Type B pancreatic cell (in vitro differentiated cells): ENCODE results near the gene HRK. TPM values are rescaled to one million over a fixed set of nuclear protein-coding genes. Genes with fewer than 3 reads are reported as not detected.

ENCODE experiments used
- DNase-seq: peaks from one replicate; pipeline ENCODE4 v3.0.0; 2021; ENCODE audit warnings: mixed read lengths; ENCODE audit not compliant: unreplicated experiment; ENCODE audit errors: extremely low spot score
- H3K27ac Mint-ChIP-seq: 2 replicates; pipeline ENCODE4 v1.8.0; 2021; ENCODE audit warnings: mild to moderate bottlenecking, mixed read lengths
- H3K27me3 Mint-ChIP-seq: 2 replicates; pipeline ENCODE4 v1.8.0; 2021; ENCODE audit warnings: mixed read lengths
- H3K36me3 Mint-ChIP-seq: 2 replicates; pipeline ENCODE4 v1.8.0; 2021; ENCODE audit warnings: mixed read lengths
- H3K4me1 Mint-ChIP-seq: one replicate; pipeline ENCODE4 v1.8.0; 2021; ENCODE audit warnings: mixed read lengths; ENCODE audit not compliant: unreplicated experiment
- H3K4me3 Mint-ChIP-seq: 2 replicates; pipeline ENCODE4 v1.8.0; 2021; ENCODE audit warnings: mild to moderate bottlenecking, mixed read lengths
- H3K9me3 Mint-ChIP-seq: 2 replicates; pipeline ENCODE4 v1.8.0; 2021; ENCODE audit warnings: mixed read lengths
- CTCF ChIP-seq: fragments of 200-600 bp; sonication (generic); conservative IDR thresholded peaks from 2 replicates; pipeline ENCODE4 v1.5.0; 2021; ENCODE audit warnings: antibody characterized with exemption, mild to moderate bottlenecking
- long read RNA-seq: library from polyadenylated mRNA; unstranded; transcript quantifications from one replicate; pipeline ENCODE4 v2.0.0, GENCODE V29; 2020
- total RNA-seq: library from RNA; stranded (reverse); gene quantifications from 2 replicates; pipeline ENCODE4 v1.2.1, GENCODE V29; 2021; ENCODE audit warnings: low replicate concordance

Gene HRK
- 1.9 and 6.6 TPM in 2 replicates for total RNA-seq
- long read RNA-seq, full-length matches to known transcripts = 10 of 17 reads
- long read RNA-seq, partial matches to known transcripts = 0 of 17 reads
- long read RNA-seq, other reads (novel, unspliced or antisense) = 7 of 17 reads

- peak within 1 kb of the TSS; percentile 96 for H3K4me3 Mint-ChIP-seq
- TF ChIP-seq CTCF = no peak
- H3K27ac Mint-ChIP-seq = peak within 1 kb of the TSS; percentile 73
- H3K4me1 Mint-ChIP-seq = peaks cover 28% of the 10 kb centered on the region
- no peaks in the 10 kb centered on the region for H3K36me3 Mint-ChIP-seq
- H3K9me3 Mint-ChIP-seq = no peaks in the 10 kb centered on the region
- H3K27me3 Mint-ChIP-seq = peaks cover 77% of the 10 kb centered on the region
- no peak for DNase-seq
Measured at GRCh38 chr12:116881325-116881876, at the start of gene HRK. TSS of gene HRK (minus strand) at chr12:116881441. CDS start at chr12:116881307, 134 bp downstream.

DNA sequence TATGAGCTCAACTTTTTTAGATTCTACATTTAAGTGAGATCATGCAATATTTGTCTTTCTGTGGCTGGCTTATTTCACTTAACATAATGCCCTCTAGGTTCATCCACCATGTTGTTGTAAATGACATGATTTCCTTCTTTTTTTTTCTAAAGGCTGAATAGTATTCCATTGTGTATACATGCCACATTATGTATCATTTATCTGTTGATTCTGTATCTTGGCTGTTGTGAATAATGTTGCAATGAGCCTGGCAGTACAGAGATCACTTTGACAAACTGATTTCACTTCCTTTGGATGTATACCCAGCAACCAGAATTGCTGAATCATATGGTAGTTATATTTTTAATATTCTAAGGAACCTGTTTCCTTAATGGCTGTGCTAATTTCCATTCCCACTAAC is 48.6 kb upstream of the HRK start:
- Mint-ChIP-seq H3K4me1 (peaks cover 21% of the 10 kb centered on the region), H3K4me3 (no peak overlapping the region), H3K27me3 (no peaks in the 10 kb centered on the region), H3K27ac (no peak overlapping the region), H3K9me3 (no peaks in the 10 kb centered on the region), H3K36me3 (peaks cover 38% of the 10 kb centered on the region)
- no peak for TF ChIP-seq CTCF
- no peak for DNase-seq

DNA sequence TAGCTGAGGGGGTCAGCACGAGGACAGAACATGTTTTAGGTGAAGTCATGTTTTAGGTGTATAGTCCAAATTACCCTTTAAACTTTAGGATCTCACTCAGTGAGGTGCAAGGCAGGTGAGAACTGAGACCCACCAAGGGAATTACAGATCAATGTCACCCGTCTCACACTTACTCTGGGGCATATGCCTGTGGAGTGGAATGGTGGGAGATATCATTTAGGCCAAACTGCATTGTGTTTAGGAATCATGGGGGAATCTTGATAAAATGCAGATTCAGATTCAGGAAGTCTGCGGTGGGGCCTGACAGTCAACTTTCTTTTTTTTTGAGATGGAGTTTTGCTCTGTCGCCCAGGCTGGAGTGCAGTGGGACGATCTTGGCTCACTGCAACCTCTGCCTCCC is 47.3 kb upstream of the HRK start:
- Mint-ChIP-seq H3K4me3 (no peak overlapping the region), H3K27ac (no peak overlapping the region), H3K36me3 (peaks cover 37% of the 10 kb centered on the region), H3K27me3 (no peaks in the 10 kb centered on the region), H3K9me3 (no peaks in the 10 kb centered on the region), H3K4me1 (peaks cover 21% of the 10 kb centered on the region)
- no peak for DNase-seq
- no peak for TF ChIP-seq CTCF

DNA sequence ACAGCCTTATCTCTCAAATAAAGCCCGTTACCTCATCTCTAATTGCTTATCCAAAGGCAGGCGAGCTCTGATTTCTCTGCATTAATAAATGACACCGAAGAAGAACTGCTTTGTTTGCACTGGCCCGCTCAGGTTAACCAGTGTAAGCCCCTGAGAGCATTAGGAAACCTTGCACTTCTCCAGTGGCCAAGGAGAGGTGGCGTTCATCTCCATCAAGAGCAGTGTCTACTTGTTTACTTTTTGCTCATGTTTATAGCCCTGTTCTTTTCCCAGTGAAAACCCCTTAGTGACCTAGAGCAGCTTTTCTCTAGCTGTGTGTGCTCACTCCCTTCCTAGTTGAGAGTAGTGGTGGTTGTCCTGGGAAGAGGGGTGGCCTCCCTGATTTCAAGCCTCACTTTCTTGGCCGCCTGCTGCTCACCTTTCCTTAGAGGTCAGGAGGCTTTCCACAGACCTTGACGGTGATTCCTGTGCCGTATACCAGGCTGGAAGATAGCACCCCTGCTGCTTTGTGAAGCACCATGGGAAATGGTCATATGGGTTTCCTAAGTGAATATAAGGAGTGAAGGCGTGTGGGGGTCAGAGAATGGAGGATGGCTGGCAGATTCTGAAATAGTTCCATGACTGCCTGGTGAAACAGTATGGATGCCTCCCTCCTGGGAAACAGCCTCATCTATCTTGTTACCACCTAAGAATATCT is 46.2 kb upstream of the HRK start:
- Mint-ChIP-seq H3K4me3 (no peak overlapping the region), H3K27ac (no peak overlapping the region), H3K36me3 (peaks cover 37% of the 10 kb centered on the region), H3K9me3 (no peaks in the 10 kb centered on the region), H3K27me3 (no peaks in the 10 kb centered on the region), H3K4me1 (peaks cover 25% of the 10 kb centered on the region)
- no peak for TF ChIP-seq CTCF
- DNase-seq = no peak

- H3K4me3 Mint-ChIP-seq = no peak overlapping the region
- H3K27ac Mint-ChIP-seq = no peak overlapping the region
- TF ChIP-seq CTCF = no peak
- peaks cover 31% of the 10 kb centered on the region for H3K36me3 Mint-ChIP-seq
- no peaks in the 10 kb centered on the region for H3K27me3 Mint-ChIP-seq
- no peaks in the 10 kb centered on the region for H3K9me3 Mint-ChIP-seq
- peaks cover 28% of the 10 kb centered on the region for H3K4me1 Mint-ChIP-seq
- DNase-seq = no peak
Measured at GRCh38 chr12:116926283-116927243, 45.3 kb upstream of the HRK start.
